HG03469 (cell line): ENCODE results near the gene KCNJ1.

ENCODE experiments used
- ATAC-seq: cut with Tn5 transposase; IDR thresholded peaks from one replicate; pipeline ENCODE4 v1.9.1; 2021; ENCODE audit warnings: mild to moderate bottlenecking, moderate library complexity, moderate number of reproducible peaks; ENCODE audit not compliant: unreplicated experiment

Gene KCNJ1

GRCh38 chr11:128825050-128825784 is 41.9 kb downstream of the KCNJ1 start:
- ATAC-seq = no peak

DNA sequence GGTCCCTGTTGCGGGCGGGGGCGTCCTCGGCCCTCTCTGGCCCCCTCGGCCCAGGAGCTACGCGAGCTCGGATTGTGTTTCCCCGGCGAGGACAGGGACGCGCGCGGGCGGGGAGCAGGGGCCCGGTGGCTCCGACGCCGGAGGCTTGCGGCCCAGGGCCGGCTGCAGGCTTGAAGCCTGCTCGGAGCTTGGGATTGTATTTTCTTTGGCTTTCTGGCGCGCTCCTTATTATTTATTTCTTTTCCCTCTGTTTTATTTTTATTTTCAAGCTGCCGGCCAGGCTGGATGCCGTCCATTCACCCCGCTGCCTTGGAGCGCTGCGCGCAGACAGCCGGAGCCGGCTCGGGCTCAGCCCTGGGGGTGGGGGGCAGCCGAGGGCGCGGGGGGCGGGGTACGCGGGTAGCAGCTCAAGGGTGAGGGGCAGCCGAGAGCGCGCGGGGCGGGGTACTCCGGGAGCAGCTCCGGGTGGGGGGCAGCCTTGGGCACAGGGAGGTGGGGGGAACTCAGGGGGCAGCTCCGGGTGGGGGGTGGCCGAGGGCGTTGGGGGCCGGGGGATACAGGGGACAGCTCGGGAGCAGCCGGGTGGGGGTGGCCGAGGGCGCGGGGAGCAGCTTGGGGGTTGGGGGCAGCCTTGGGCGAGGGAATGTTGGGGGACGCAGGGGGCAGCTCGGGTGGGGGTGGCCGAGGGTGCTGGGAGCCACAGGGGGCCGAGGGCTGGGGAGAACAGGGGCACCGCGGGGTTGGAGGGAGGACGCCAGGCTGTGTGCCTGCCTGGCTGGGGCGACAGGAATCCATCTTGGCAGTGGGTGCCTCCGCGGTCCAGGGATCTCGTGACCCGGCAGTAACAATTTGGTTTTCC is 42.7 kb downstream of the KCNJ1 start:
- ATAC-seq = no peak

- no peak for ATAC-seq
Measured at GRCh38 chr11:128823753-128824152, 43.3 kb downstream of the KCNJ1 start.

DNA sequence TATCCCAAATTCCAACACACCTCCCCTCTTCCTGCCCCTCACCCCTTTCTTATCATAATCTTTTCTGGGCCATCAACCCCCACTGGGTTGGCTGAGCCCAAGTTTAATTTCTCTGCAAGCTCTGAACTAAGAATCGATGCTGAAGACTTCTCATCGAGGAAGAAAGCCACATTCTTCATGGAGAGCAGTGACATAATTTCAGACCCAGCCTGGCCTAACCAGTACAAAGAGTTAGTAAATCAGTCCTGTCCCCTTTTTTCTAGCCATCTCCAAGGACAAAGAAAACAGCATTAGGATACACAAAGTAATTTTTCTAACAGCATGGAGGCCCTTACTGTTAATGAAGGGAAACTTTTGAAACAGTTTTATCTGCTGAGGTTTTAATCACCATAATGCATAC is 45.0 kb downstream of the KCNJ1 start:
- no peak for ATAC-seq

DNA sequence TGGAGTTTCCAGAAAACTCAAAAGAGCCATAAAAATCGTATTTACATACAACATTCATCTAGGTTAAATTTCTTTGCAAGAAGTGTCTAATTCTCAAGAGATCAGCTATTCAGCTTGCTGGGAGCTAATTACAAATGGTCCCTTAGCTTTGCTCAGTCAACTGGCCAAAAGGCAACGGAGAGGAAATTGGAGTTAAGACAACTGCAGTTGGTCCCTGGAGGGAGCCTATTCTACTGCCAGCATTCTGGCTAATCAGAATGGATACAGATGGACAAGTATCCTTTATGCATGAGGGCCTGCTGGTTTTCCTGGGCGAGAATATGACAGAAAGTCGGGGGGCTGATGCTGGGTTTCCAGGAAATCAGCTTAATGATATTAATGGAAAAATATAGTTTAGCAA is 45.5 kb downstream of the KCNJ1 start:
- no peak for ATAC-seq

GRCh38 chr11:128819198-128819597 is 47.9 kb downstream of the KCNJ1 start:
- no peak for ATAC-seq

- ATAC-seq = no peak
Measured at GRCh38 chr11:128814856-128815705, 52.0 kb downstream of the KCNJ1 start.

DNA sequence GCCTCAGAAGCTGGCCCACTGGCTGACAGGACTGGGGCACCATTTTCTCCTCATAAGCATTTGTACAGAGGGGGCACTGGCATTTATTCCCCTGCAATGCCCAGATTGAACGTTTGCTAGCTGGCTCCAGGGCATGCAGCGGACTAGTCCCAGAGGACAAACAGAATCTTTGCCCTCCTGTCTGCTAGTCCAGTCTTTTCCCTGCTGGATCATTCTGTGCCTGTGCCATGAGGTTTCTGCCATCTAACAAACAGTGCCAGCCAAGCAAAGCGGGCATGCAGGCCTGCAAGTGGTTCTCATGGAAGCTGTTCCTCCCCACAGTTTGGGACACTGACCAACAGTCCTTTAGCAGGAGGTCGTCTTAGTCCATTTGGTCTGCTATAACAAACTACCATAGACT is 53.4 kb downstream of the KCNJ1 start:
- ATAC-seq = no peak

- ATAC-seq = no peak
Measured at GRCh38 chr11:128810784-128811514, 56.1 kb downstream of the KCNJ1 start.

DNA sequence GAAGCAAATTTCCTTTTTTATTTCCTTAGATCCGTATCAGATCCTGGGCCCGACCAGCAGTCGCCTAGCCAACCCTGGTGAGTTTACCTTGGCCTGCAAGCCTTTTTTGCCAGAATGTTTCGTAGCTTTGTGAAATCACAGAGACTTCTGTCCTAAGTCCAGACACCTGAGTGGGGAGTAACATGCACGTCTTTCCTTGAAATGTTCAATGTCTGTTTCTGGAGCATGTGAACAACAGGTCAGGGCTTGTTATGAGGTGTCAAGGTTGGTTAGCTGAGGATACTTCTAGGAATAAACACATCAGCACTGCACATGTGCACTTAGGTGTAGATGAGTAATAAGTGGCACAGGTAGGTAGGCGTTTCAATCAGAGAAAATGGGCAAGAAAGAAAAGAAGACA is 58.0 kb downstream of the KCNJ1 start:
- ATAC-seq = no peak

- ATAC-seq = no peak
Measured at GRCh38 chr11:128807909-128808308, 59.2 kb downstream of the KCNJ1 start.

GRCh38 chr11:128806506-128807261 is 60.4 kb downstream of the KCNJ1 start:
- no peak for ATAC-seq

GRCh38 chr11:128804481-128804880 is 62.6 kb downstream of the KCNJ1 start:
- ATAC-seq = no peak

GRCh38 chr11:128803449-128804245 is 63.4 kb downstream of the KCNJ1 start:
- ATAC-seq = no peak

DNA sequence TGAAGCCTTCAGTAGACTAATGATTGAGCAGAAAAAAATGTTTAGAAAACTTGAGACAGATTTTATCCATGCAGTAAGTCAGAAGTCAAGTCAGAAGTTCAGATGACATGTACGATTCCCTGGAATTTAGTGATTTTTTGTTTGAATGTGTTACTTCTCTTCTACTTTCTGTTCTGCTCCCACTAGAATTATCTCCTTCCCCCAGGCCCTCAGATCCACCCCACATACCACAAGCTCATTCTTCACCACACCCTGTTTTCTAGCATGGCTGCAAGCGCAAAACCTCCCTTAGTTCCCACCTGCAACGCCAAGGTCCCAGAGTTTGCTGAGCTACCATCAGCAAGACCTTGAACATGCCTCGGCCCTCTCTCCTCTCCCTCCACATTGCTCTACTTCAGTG is 64.1 kb downstream of the KCNJ1 start:
- ATAC-seq = no peak

GRCh38 chr11:128802358-128802981 is 64.6 kb downstream of the KCNJ1 start:
- ATAC-seq = peak; percentile 59

DNA sequence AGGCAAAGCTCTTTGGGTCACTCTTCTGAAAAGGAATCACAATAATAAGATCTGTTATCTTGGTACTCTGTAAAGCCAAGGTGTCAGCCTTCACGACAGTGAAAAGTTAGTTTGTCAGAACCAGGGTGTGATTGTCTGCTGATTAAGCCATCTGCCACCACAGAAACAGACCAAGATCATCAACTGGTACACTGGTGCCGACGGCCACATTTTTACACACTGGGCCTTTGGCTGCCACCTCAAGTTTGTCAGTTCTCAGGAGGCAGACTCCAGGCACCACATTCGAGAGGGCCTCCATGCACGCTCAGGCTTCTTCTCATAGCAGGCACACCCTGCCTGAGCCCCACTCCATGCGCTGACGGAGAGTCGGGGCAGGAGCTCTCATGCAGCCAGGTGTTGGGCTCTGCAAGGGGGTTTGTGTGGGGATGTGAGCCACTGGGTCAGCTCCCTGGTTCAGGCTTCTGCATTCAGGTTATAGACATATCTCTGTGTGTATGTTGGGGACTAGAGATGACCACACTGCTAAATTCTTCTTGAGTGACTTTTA is 66.2 kb downstream of the KCNJ1 start:
- no peak for ATAC-seq

GRCh38 chr11:128796270-128796669 is 70.8 kb downstream of the KCNJ1 start:
- peak; percentile 99 for ATAC-seq
